ENCODE measurements around the gene NEURL1. TPM values are rescaled to one million over a fixed set of nuclear protein-coding genes. Genes with fewer than 3 reads are reported as not detected.
"Not testable (repeated sequence)": the region's sequence is repeated elsewhere in the genome, so short reads cannot be mapped to it uniquely, and the experiment has no call there.

The NEURL1 gene
- total RNA-seq, 6 experiments from 2014 or later, result 0.06 to 0.46 (median 0.27) TPM

DNA sequence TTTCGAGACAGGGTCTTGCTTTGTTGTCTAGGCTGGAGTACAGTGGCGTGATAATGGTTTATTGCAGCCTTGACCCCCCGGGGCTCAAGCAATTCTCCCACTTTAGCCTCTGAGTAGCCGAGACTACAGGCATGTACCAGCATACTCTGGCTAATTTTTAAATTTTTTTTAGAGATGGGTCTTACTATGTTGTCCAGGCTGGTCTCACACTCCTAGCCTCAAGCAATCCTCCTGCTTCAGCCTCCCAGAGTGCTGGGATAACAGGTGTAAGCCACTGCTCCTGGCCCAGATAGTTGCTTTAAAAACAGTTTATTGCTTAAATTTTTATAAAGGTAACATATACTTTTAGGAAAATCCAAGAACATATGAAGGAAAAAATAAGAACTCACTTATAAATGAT is 26.3 kb downstream of the NEURL1 start:
- Mint-ChIP-seq H3K4me1 (ENCODE audit: low read depth) (peaks cover 8% of the 10 kb centered on the region), H3K27me3 (ENCODE audit: insufficient read depth) (peaks cover 27% of the 10 kb centered on the region), H3K36me3 (ENCODE audit: low read depth) (peaks cover 16% of the 10 kb centered on the region), H3K27ac (no peak overlapping the region), H3K4me3 (no peak overlapping the region), H3K9me3 (peaks cover 18% of the 10 kb centered on the region)
- TF ChIP-seq, protein P1, sequence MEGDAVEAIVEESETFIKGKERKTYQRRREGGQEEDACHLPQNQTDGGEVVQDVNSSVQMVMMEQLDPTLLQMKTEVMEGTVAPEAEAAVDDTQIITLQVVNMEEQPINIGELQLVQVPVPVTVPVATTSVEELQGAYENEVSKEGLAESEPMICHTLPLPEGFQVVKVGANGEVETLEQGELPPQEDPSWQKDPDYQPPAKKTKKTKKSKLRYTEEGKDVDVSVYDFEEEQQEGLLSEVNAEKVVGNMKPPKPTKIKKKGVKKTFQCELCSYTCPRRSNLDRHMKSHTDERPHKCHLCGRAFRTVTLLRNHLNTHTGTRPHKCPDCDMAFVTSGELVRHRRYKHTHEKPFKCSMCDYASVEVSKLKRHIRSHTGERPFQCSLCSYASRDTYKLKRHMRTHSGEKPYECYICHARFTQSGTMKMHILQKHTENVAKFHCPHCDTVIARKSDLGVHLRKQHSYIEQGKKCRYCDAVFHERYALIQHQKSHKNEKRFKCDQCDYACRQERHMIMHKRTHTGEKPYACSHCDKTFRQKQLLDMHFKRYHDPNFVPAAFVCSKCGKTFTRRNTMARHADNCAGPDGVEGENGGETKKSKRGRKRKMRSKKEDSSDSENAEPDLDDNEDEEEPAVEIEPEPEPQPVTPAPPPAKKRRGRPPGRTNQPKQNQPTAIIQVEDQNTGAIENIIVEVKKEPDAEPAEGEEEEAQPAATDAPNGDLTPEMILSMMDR (IDR thresholded peaks at IDR 0.05), result no peak
- DNase-seq, result no peak

DNA sequence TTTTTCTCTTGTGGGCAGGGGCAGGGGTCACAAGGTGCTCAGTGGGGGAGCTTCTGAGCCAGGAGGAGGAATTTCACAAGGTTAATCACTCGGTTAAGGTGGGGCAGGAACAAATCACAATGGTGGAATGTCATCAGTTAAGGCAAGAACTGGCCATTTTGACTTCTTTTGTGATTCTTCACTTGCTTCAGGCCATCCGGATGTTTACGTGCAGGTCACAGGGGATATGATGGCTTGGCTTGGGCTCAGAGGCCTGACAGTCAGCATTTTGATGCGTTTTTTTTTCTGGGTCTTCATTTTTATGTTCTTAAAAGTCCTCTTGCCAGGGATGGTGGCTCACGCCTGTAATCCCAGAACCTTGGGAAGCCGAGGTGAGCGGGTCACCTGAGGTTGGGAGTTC is 28.5 kb downstream of the NEURL1 start:
- not testable (repeated sequence) for DNase-seq; H3K4me3 Mint-ChIP-seq; H3K27ac Mint-ChIP-seq; H3K4me1 Mint-ChIP-seq (ENCODE audit: low read depth)
- Mint-ChIP-seq H3K27me3 (ENCODE audit: insufficient read depth) (peaks cover 27% of the 10 kb centered on the region), H3K36me3 (ENCODE audit: low read depth) (peaks cover 18% of the 10 kb centered on the region), H3K9me3 (peaks cover 18% of the 10 kb centered on the region)

DNA sequence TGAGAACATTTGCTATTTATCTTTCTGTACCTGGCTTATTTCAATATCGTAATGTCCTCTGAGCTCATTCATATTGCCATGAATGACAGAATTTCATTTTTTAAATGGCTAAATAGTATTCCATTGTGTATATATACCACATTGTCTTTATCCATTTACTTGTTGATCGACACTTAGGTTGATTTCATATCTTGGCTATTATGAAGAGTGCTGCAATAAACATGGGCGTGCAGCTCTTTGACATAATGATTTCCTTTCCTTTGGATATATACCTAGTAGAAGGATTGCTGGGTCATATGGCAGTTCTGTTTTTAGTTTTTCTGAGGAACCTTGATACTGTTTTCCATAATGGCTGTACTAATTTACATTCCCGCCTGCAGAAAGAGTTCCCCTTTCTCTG is 30.2 kb downstream of the NEURL1 start:
- no peak overlapping the region for H3K27ac Mint-ChIP-seq
- TF ChIP-seq, protein P1 (IDR thresholded peaks at IDR 0.05), result no peak
- peaks cover 18% of the 10 kb centered on the region for H3K9me3 Mint-ChIP-seq
- H3K27me3 Mint-ChIP-seq (ENCODE audit: insufficient read depth), result peaks cover 19% of the 10 kb centered on the region
- no peak for DNase-seq
- H3K36me3 Mint-ChIP-seq (ENCODE audit: low read depth), result peaks cover 18% of the 10 kb centered on the region
- H3K4me1 Mint-ChIP-seq (ENCODE audit: low read depth), result peaks cover 18% of the 10 kb centered on the region
- no peak overlapping the region for H3K4me3 Mint-ChIP-seq

DNA sequence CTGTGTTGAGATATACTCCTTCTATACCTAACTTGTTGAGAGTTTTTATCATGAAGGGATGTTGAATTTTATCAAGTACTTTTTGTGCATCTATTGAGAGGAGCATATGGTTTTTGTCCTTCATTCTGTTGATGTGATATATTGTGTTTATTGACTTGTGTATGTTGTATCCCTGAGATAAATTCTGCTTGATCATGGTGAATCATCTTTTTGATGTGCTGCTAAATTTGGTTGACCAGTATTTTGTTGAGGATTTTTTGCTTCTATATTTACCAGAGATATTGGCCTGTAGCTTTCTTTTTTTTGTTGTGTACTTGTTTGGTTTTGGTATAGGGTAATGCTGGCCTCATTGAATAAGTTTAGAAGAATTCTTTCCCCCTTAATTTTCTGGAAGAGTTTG is 32.4 kb downstream of the NEURL1 start:
- Mint-ChIP-seq H3K36me3 (ENCODE audit: low read depth) (peaks cover 13% of the 10 kb centered on the region), H3K4me1 (ENCODE audit: low read depth) (peaks cover 18% of the 10 kb centered on the region), H3K27ac (no peak overlapping the region), H3K4me3 (no peak overlapping the region), H3K27me3 (ENCODE audit: insufficient read depth) (peaks cover 19% of the 10 kb centered on the region), H3K9me3 (peaks cover 24% of the 10 kb centered on the region)
- TF ChIP-seq, protein P1 (IDR thresholded peaks at IDR 0.05), result no peak
- DNase-seq, result no peak

DNA sequence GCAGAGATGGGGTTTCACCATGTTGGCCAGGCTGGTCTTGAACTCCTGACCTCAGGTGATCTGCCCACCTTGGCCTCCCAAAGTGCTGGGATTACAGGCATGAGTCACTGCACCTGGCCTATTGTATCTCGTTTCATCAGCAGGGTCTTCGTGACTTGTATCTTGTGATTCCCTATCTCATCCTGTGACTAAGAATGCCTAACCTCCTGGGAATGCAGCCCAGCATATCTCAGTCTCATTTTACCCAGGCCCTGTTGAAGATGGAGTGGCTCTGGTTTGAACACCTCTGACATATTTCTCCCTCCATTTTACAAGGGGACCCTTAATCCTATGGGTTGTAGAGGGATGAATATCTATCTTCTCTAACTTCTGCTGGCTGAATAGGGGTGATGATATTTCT is 34.0 kb downstream of the NEURL1 start:
- not testable (repeated sequence) for H3K36me3 Mint-ChIP-seq (ENCODE audit: low read depth); H3K4me3 Mint-ChIP-seq
- Mint-ChIP-seq H3K27ac (peak overlapping the region; percentile 57; the same call in 1 of the 2 replicates), H3K27me3 (ENCODE audit: insufficient read depth) (peaks cover 11% of the 10 kb centered on the region), H3K4me1 (ENCODE audit: low read depth) (peaks cover 18% of the 10 kb centered on the region), H3K9me3 (peaks cover 10% of the 10 kb centered on the region)
- DNase-seq, result peak; percentile 64

DNA sequence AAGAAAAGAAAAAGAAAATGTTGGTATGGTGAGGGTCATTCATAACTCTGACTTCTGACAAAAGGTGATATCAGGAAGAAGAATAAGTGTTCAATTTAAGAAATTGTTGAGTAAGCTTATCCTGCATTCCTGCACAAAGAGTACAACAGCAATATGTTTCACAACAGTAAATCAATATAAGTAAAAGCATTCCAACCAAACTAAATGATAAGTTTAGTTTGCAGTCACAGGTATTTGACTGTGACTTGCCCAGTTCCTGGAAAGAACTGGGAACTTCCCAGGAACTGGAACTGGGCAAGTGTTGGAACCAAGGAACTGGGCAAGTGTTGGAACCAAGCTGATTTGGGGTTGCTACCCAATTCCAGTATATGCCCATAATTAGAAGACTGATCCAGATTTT is 35.0 kb downstream of the NEURL1 start:
- Mint-ChIP-seq H3K27me3 (ENCODE audit: insufficient read depth) (peaks cover 11% of the 10 kb centered on the region), H3K4me3 (no peak overlapping the region)

More for the DNA sequence above, 35.0 kb downstream of the NEURL1 start:
- peaks cover 18% of the 10 kb centered on the region for H3K4me1 Mint-ChIP-seq (ENCODE audit: low read depth)
- no peak overlapping the region for H3K27ac Mint-ChIP-seq
- DNase-seq, result no peak
- H3K9me3 Mint-ChIP-seq, result peaks cover 10% of the 10 kb centered on the region
- H3K36me3 Mint-ChIP-seq (ENCODE audit: low read depth), result peaks cover 5% of the 10 kb centered on the region; the same call in 1 of the 2 replicates
- TF ChIP-seq, protein P1 (IDR thresholded peaks at IDR 0.05), result no peak
